Testis (tissue), 3 donors: Measurements from ENCODE around the gene RMND1. TPM values are rescaled to one million over a fixed set of nuclear protein-coding genes. Genes with fewer than 3 reads are reported as not detected.

Experiments used
- DNase-seq: peaks from one replicate; pipeline ENCODE4 v3.0.0-alpha.2; 2019
- H3K27ac ChIP-seq, 2 donors: fragments of 200-600 bp; sonication (generic); one replicate each; pipeline ENCODE4 v1.5.1; 2019
- H3K27me3 ChIP-seq: fragments of 200-600 bp; sonication (generic); one replicate; pipeline ENCODE4 v1.5.1; 2019
- H3K36me3 ChIP-seq: fragments of 200-600 bp; sonication (generic); one replicate; pipeline ENCODE4 v1.5.1; 2017; ENCODE audit warnings: low read depth; ENCODE audit errors: missing control alignments
- H3K4me1 ChIP-seq: fragments of 200-600 bp; sonication (generic); one replicate; pipeline ENCODE4 v1.5.1; 2019
- H3K4me3 ChIP-seq, 2 donors: fragments of 200-600 bp; sonication (generic); one replicate each; pipeline ENCODE4 v1.5.1; 2017 to 2019
- H3K9me3 ChIP-seq: fragments of 200-600 bp; sonication (generic); one replicate; pipeline ENCODE4 v1.5.1; 2017
- POLR2A ChIP-seq: fragments of 450-650 bp; IDR thresholded peaks from one replicate; pipeline ENCODE4 v1.6.1; 2017; ENCODE audit warnings: antibody characterized with exemption, mild to moderate bottlenecking, moderate library complexity
- WGBS, 2 donors: methylation state at CpG; one replicate each; pipeline ENCODE4 v1.1.5; 2018; 5-methylcytosine and 5-hydroxymethylcytosine counted together
- intact Hi-C: fragments of 100-400 bp; cut with DNase I; formaldehyde crosslinking; loops from one replicate; pipeline ENCODE4 v1.15.1; 2023; ENCODE audit warnings: low total_unique reads
- polyA plus RNA-seq: library from polyadenylated mRNA; stranded (reverse); fragments of 350-450 nt; fragmentation: Illumina TruSeq; extraction: RNeasy Lipid Tissue Mini Kit (QIAGEN cat#74804); gene quantifications from one replicate; pipeline ENCODE4 v1.2.3, GENCODE V29; 2014; ENCODE audit warnings: low read depth, low replicate concordance; ENCODE audit not compliant: insufficient read depth
- total RNA-seq, 2 donors: library from RNA; depleted of rRNA; stranded (reverse); fragments of >200 nt; gene quantifications; one replicate each; pipeline ENCODE4 v1.2.3, GENCODE V29; 2016
- TF ChIP-seq, protein P1 (sequence below), 3 experiments: fragments of 450-650 bp in 2 of 3; fragments of 200-600 bp in 1 of 3; sonication (generic) in 1 of 3; IDR thresholded peaks; one replicate each; pipeline ENCODE4 v1.5.1; 2016 to 2019; ENCODE audit warnings: antibody characterized with exemption in 3 of 3, mild to moderate bottlenecking in 2 of 3, moderate library complexity in 1 of 3

RMND1 gene
- total and polyA plus RNA-seq, 3 donors from 2014 or later, result 16.9 to 25.0 (median 23.8) TPM

DNA sequence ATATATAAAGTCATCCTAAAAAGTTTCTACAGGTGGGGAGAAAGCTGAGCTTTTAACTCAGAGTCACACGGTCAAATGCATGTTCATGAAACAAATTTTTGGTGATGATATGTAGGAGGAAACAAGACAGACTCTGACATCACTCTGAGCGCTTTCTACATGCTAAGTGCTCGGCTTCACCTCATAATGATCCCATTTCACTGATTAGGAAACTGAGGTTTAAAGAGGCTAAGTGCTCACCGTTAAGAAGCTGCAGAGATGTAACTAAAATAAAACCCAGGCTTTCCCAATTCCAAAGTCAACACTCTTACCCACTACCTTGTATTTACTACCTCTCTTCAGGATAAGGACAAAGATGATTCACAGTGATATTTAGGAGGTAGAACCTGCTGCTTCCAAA, 4.7 kb downstream of the RMND1 start:
- no peak for DNase-seq
- Histone ChIP-seq H3K4me3 (no peak overlapping the region), H3K27me3 (no peaks in the 10 kb centered on the region), H3K4me1 (peaks cover 27% of the 10 kb centered on the region), H3K36me3 (no peaks in the 10 kb centered on the region), H3K27ac (no peak overlapping the region), H3K9me3 (no peaks in the 10 kb centered on the region)
- no peak for TF ChIP-seq POLR2A
- TF ChIP-seq, protein P1, sequence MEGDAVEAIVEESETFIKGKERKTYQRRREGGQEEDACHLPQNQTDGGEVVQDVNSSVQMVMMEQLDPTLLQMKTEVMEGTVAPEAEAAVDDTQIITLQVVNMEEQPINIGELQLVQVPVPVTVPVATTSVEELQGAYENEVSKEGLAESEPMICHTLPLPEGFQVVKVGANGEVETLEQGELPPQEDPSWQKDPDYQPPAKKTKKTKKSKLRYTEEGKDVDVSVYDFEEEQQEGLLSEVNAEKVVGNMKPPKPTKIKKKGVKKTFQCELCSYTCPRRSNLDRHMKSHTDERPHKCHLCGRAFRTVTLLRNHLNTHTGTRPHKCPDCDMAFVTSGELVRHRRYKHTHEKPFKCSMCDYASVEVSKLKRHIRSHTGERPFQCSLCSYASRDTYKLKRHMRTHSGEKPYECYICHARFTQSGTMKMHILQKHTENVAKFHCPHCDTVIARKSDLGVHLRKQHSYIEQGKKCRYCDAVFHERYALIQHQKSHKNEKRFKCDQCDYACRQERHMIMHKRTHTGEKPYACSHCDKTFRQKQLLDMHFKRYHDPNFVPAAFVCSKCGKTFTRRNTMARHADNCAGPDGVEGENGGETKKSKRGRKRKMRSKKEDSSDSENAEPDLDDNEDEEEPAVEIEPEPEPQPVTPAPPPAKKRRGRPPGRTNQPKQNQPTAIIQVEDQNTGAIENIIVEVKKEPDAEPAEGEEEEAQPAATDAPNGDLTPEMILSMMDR (IDR thresholded peaks at IDR 0.05), result no peak
- intact Hi-C loops, result no loop called here
- 91 to 96% methylated on average over 4 of the region's 4 CpGs for WGBS, 2 donors

DNA sequence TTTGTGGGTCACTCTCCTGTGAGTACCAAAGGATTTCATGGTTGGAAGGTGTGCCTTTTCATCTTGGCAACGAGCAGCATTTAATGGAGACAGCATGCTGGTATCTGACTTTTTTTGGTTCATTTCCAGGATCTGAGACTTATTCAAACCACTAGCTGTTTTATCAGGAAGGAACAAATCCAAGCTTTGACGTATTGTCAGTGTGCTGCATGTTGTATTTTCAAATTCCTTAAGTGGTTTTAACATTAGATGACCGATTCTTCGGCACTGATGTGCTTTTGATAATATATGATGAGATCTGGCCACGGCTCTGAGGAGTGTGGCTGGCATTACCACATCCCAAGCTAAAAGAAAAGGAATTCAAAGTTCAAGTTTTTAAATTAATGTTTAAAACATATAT, 6.4 kb downstream of the RMND1 start:
- Histone ChIP-seq H3K36me3 (no peaks in the 10 kb centered on the region), H3K4me3 (no peak overlapping the region), H3K27me3 (no peaks in the 10 kb centered on the region), H3K27ac (no peak overlapping the region), H3K9me3 (no peaks in the 10 kb centered on the region), H3K4me1 (peaks cover 24% of the 10 kb centered on the region)
- intact Hi-C loops, result no loop called here
- WGBS, 2 donors, result 47 to 48% methylated on average over 5 of the region's 5 CpGs
- DNase-seq, result no peak
- TF ChIP-seq, protein P1 (IDR thresholded peaks at IDR 0.05), result no peak
- no peak for TF ChIP-seq POLR2A

DNA sequence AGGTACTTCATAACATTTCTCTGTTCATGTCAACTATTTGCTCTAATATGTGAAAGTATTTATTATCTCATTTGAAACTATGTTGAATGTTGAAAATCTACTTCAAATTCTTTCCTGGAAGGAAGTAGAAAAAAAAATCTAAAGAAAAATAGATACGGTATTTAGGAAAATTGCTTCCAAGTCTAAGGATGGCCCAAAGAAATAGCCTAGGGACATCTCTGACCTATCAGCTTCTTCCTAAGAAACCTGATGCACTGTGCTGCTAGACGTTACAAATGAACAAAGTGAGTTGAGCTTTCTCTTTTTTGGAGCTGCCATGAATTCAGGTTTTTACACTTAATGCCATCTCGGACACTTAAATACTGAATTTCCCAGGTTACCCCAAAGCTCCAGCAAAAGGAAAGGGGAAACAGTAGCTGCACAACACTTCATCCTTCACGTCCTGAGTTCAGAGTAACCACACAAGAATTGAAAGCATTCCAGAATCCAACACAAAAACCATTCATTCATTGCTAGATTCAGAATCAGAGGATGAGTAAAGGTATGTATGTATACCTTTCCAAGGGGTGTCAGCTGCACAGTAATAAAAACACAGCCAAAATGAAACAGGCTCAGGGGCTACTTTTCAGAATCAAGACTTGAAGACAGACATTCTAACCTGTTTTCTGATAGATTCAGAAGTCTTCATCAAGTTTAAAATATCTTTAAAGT, 7.9 kb downstream of the RMND1 start:
- intact Hi-C loops, result no loop called here
- H3K4me3 ChIP-seq, result no peak overlapping the region
- no peak for TF ChIP-seq POLR2A
- TF ChIP-seq, protein P1 (IDR thresholded peaks at IDR 0.05), result no peak
- DNase-seq, result no peak
- no peaks in the 10 kb centered on the region for H3K9me3 ChIP-seq
- WGBS, 2 donors, result 63 to 73% methylated on average over 4 of the region's 4 CpGs
- H3K36me3 ChIP-seq, result no peaks in the 10 kb centered on the region
- H3K27ac ChIP-seq, result no peak overlapping the region
- H3K27me3 ChIP-seq, result no peaks in the 10 kb centered on the region
- peaks cover 24% of the 10 kb centered on the region for H3K4me1 ChIP-seq

DNA sequence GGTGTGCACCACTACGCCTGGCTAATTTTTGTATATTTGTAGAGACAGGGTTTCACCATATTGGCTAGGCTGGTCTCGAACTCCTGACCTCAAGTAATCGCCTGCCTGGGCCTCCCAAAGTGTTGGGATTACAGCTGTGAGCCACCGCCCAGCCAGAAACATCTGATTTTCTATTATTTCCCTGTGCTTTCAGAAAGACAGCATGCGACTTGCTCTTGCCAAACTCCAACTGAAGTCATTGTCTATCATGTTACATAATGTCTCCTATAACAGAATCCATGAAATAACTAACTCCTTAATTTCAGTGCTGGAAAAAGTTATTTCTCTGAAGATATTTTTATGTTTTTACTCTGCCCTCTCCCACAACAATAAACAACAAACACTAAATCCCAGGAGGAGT, 8.5 kb downstream of the RMND1 start:
- no peaks in the 10 kb centered on the region for H3K36me3 ChIP-seq
- intact Hi-C loops, result no loop called here
- no peak overlapping the region for H3K27ac ChIP-seq
- WGBS, 2 donors, result 83 to 89% methylated on average over 5 of the region's 5 CpGs
- no peaks in the 10 kb centered on the region for H3K9me3 ChIP-seq
- TF ChIP-seq POLR2A, result no peak
- TF ChIP-seq, protein P1 (IDR thresholded peaks at IDR 0.05), result no peak
- no peak overlapping the region for H3K4me3 ChIP-seq
- peaks cover 24% of the 10 kb centered on the region for H3K4me1 ChIP-seq
- H3K27me3 ChIP-seq, result no peaks in the 10 kb centered on the region
- no peak for DNase-seq

DNA sequence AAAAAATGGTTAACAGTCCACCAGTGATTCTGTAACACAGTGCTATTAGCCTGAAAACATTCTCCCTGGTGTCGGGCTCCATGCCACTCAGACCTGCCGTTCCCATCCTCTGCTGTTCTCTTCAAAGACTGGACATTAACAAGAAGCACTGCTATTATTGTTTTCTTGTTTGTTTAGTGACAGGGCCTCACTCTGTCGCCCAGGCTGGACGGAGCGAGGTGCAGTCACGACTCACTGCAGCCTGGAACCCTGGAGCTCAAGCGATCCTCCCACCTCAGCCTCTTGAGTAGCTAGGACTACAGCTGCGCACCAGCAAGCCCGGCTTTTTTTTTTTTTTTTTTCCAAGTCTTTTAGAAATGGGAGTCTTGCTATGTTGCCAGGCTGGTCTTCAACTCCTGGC, 9.6 kb downstream of the RMND1 start:
- no peaks in the 10 kb centered on the region for H3K9me3 ChIP-seq
- no peaks in the 10 kb centered on the region for H3K27me3 ChIP-seq
- intact Hi-C loops, result no loop called here
- H3K36me3 ChIP-seq, result no peaks in the 10 kb centered on the region
- 82 to 86% methylated on average over 9 of the region's 9 CpGs for WGBS, 2 donors
- no peak overlapping the region for H3K4me3 ChIP-seq
- H3K27ac ChIP-seq, result no peak overlapping the region
- H3K4me1 ChIP-seq, result peaks cover 28% of the 10 kb centered on the region
- no peak for TF ChIP-seq POLR2A
- TF ChIP-seq, protein P1 (IDR thresholded peaks at IDR 0.05), result no peak
- no peak for DNase-seq
